CD4-positive, alpha-beta T cell treated with Interleukin-6 for 4 hours (primary cell): Measurements from ENCODE around the gene RABGAP1L.

Experiments used
- DNase-seq: peaks from one replicate; pipeline ENCODE4 v3.0.0-alpha.2; 2020; ENCODE audit warnings: mixed read lengths

RABGAP1L gene

DNA sequence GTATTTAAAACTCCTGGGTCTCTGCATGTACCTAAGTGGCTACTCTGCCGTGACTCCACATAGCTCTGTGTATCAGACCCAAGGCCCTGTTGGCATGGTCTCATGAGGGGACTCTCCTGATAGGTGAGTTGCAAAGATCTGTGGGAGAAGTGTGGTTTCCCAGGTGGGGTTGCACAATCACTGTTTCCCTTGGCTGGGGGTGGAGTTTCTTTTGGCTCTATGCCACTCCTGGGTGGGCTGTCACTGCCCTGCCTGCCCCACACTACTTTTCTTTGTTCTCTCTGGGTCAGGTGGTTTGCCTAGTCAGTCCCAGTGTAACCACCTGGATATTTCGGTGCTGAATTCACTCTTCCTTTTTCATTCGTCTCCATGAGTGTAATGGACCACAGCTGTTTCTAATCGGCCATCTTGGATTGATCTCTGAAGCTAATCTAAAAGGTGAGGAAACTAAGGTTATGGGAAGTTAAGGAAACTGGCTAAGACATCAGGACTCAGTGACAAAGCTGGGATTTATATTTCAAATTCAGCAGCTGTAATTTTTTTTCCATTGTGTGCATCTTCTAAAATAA, 743.3 kb downstream of the RABGAP1L start:
- DNase-seq: no peak

DNA sequence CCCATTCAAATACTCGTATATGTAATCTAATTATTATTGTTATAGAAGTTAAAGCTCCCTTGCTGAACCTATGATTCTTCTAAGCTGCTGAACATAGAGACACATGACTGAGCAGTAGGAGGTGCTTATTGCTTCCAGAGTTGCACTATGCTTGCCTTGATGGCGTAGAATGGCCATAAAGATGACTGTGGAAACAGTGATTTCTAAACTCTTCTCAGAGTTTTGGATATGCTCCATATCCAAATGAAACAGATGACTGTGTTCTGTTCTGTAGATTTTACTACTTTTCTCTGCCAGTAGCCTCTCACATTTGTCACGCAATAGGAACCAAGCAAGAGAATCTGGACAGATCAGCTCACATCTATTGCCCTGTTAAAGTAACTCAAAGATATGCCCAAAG, 752.3 kb downstream of the RABGAP1L start:
- DNase-seq: no peak

DNA sequence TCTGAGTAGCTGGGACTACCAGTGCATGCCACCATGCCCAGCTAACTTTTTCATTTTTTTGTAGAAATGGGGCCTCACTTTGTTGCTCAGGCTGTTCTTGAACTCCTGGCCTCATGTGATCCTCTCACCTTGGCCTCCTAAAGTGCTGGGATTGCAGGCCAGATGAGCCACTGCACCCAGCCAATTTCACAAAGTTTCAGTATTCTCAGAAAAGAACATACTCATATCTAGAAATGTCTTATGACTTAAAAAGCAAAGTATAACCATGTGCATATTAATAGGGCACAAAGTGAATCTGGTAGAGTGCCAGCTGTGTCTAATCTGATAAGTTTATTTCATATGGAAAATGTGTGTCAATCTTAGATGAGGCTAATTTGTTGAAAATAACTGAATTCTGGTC, 752.9 kb downstream of the RABGAP1L start:
- no peak for DNase-seq

DNA sequence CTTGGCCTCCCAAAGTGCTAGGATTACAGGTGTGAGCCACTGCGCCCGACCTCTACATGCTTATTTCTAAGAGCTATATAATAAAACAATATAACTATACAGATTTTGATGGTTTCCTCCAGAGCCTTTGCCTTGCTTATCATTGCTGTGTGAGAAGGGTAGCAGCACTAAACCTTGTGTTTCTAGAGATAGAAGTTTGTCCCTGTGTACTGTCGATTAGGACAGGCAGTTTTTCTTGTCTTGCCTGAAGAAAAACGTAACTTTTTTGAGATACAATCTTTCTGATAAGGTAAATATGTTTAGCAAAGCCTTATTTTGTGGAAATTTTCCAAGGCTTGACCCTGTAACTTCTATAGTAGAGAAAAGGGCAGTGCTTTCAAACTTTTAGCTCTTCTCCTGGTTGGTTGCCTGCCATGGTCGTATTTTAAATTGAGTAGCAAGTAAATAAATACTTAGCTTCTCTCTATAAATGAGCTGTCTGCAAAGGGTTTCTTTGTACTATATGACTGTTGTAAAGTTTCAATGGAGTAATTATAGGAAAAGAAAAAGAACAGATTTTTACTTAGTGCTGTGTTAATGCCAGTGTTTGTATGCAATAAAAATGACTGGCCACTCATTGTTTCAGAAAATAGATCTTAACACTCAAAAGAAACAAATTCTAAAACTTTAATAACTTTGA, 754.0 kb downstream of the RABGAP1L start:
- no peak for DNase-seq

DNA sequence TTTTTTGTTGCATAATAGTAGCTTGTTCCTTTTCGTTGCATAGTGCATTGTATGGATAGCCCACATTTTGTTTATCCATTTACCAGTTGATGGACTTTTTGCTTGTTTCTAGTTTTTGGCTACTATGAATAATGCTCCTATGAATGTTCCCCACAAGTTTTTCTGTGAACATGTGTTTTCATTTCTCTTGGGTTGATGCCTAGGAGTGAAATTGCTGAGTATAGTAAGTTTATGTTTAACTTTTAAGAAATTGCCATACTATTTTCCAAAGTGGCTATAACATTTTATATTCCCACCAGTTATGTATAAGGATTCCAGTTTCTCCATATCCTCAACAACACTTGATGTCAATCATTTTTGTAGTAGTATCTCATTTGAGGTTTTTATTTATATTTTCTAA, 755.7 kb downstream of the RABGAP1L start:
- DNase-seq: no peak

DNA sequence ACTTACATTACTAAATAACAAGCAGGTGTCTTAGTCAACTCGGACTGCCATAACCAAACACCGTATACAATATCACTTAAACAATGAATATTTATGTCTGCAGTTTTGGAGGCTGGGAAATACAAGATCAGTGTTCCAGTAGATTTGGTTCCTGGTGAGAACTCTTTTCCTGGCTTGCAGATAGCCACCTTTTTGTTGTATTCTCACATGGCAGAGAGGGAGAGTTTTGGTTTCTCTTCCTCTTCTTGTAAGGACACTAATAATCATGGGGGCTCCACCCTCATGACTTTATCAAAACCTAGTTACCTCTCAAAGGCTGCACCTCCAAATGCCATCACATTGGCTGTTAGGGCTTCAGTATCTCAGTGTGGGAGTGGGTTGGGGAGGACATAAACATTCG, 757.5 kb downstream of the RABGAP1L start:
- DNase-seq: no peak

DNA sequence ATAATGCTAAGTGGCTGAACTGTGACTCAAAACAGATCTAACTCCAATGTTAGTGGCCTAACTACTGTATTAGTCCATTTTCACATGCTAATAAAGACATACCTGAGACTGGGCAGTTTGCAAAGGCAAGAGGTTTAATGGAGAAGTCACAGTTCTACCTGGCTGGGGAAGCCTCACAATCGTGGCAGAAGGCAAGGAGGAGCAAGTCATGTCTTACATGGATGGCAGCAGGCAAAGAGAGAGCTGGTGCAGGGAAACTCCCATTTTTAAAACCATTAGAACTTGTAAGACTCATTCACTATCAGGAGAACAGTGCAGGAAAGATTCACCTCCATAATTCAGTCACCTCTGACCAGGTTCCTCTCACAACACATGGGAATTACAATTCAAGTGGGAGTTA, 760.8 kb downstream of the RABGAP1L start:
- DNase-seq: no peak

DNA sequence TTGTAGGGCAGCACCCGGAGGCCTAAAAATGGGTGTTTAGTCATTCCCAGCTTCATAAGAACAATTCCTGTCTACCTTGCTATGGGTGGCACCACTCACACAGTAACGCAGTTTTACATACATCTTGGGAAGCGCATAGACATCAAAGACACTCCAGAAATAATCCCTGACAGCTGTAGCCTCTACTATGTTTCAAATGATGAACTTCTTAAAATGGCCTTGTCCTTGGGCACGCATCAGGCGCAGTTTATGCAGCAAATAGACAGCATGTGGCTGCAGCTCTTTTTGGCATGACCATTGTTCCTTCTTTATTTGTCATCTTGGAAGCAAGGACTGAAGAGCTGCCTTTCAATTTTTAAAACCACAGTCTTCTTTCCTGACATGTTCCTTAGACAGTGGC, 762.8 kb downstream of the RABGAP1L start:
- no peak for DNase-seq

DNA sequence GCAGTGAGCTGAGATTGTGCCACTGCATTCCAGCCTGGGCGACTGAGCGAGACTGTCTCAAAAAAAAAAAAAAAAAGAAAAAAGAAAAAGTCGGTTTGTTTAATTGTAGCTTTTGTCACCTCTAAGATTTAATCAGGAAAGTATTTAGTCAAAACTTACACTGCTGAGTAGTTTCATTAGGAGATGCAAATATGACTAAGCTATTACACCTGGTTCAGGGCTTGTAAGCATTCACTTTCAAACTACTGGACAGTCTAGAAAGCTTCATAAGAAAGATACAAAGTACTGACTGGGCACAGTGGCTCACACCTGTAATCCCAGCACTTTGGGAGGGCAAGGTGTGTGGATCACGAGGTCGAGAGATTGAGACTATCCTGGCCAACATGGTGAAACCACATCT, 764.5 kb downstream of the RABGAP1L start:
- no peak for DNase-seq

DNA sequence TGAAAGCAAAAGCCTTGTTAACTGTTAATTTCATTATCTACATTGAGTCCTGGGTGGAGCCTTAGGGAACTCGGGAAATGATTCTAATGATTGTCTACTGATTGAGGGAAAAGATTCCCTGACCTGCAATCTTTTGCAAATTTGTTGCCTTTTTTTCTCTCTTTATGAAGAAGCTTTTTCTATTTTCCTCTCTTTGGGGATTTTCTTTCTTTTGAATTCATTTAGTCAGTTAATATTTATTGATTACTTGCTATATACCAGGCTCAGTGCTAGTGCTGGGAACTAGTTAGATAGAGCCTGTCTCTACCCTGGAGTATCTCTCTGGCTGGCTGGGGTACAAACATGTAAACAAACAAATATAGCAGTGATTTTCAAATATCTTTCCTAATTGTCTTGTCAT, 769.2 kb downstream of the RABGAP1L start:
- DNase-seq: no peak

DNA sequence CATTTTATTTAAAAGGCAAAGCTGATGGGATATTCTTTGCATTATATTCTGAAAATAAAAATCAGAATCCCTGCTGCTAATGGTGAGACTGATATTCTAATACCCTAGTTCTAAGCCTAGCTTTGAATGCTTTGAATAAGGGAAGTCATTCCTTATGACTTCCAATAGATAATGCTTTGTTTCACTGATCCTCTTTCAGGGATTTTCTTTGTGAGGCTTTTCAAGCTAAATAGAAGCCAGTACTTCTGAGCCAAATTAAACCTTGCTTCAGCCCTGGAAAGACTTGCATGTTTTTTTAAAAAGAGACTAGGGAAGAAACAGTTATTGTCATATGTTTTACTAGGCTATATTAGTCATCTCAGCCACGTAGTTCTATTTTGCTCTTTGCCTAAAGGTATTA, 771.9 kb downstream of the RABGAP1L start:
- no peak for DNase-seq

DNA sequence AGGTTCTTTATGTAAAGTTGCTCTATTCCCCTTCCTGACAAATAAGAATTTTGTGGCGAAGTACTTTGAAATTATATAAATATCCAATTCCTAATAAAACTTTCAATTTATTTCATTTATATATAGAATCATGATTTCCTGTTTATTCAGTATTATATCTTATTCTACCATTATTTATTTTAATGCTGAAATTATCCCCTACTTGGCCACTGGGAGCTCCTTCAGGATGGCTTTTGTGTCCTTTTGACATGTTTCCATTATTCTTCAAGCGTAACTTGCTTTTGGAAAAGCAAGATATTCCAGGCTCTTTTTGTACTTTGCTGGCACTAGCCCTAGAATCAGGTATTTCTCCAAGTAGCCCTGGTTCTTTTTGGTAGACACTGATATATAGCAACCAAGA, 773.3 kb downstream of the RABGAP1L start:
- DNase-seq: no peak

DNA sequence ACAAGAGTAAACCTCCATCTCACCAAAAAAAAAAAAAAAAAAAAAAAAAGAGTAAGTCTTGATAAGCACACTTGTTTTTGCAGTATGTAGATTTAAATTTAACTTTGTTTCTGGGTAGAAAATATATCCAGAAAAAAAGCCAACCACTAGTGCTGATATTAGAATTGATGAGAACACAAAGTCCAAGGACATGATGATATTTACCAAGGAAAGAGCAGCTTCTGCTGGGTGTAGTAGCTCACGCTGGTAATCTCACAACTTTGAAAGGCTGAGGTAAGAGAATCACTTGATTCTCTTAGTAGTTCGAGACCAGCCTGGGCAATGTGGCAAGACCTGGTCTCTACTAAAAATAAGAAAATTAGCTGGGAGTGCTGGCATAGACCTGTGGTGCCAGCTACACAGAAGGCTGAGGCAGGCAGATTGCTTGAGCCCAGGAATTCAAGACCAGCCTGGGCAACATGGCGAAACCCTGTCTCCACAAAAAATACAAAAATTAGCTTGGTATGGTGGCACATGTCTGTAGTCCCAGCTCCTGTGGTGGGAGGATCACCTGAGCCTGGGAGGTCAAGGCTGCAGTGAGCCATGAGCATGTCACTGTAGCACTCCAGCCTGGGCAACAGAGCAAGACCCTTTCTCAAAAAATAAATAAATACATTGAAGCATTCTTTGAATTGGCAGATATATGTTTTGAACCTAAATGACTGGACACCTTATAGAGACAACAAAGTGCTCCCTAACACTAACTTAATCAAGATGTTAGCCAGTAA, 776.8 kb downstream of the RABGAP1L start:
- no peak for DNase-seq

DNA sequence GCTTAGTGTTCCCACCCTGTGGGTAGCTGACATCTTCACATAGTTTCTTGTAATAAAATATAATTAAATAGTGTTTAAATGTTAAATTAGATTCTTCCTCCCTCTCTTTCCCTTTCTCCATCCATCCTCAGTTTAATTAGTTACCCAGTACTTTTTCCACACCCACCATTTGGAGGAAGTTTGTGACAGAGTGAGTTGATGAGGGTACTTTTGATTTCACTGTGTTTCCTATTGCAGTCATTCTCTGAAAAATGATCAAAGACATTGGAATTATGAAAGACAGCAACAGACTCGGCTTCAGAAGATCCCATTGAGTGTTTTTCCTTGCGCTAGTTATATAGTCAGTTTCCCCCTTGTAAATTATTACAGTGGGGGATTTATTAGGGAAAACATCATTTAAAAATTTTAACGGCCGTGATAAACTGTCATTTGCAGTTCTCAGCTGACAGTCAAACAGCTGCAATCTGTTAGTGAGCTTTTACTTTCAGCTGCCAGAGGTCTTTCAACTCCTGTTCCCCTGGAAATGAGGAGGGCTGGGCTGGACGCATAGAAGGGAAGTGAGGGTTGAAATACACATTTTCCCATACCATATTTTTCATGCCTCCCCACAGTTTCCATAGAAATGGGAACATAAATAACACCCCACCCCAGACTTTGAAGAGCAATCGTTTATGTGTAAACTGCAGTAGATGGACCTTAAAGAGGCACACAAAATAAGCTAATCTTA, 779.1 kb downstream of the RABGAP1L start:
- DNase-seq: no peak

DNA sequence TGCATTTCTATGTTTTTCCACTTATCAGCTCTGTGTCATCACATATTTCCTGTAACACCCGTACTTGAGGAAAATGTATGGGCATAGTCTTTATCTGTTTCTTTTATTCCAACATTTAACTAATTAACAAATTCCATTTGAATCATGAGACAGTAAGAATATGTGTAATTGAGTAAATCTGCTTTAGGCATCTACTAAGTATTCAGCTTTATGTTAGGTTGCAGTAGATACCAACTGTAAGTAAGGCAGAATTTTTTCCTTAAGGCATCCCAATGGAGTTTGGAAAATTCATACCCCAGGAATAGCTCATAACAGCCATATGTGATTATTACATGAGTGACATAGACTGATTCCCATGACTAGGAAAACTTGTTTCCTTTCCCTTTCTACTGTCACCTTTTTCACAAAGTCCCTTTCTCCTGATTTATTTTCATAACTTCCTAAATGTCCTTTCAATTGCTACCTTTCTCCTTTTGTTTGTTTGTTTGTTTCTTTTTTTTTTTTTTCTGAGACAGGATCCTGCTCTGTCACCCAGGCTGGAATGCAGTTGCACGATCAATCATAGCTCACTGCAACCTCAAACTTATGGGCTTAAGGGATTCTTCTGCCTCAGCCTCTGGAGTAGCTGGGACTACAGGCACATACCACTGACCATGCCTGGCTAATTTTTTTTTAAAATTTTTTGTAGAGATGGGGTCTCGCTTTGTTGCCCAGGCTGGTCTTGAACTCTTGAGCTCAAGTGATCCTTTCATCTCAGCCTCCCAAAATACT, 780.6 kb downstream of the RABGAP1L start:
- no peak for DNase-seq

DNA sequence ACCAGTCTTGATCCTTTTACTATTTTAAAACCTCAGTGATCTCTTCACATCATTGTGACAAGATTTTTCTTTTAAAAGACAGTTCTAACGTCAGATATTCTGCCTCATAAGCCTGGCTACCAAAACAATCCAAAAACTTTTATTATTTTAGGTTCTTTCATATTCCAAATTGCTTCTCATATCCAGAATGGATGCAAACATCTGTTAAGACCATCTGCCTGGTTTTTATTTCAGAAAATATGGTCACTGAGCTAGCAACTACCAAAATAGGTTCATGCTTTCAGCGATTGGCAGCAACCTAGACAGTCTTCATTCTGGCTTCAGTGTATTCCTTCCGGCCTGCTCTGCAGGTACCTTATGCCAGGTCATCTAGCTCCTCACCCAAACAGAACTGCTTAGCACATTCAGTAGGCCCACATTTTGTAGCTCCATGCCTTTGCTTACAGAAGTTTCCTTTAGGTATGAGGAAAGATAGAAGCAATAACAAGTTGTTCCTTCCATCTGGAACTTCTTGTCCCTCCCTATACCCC, 781.4 kb downstream of the RABGAP1L start:
- DNase-seq: no peak

DNA sequence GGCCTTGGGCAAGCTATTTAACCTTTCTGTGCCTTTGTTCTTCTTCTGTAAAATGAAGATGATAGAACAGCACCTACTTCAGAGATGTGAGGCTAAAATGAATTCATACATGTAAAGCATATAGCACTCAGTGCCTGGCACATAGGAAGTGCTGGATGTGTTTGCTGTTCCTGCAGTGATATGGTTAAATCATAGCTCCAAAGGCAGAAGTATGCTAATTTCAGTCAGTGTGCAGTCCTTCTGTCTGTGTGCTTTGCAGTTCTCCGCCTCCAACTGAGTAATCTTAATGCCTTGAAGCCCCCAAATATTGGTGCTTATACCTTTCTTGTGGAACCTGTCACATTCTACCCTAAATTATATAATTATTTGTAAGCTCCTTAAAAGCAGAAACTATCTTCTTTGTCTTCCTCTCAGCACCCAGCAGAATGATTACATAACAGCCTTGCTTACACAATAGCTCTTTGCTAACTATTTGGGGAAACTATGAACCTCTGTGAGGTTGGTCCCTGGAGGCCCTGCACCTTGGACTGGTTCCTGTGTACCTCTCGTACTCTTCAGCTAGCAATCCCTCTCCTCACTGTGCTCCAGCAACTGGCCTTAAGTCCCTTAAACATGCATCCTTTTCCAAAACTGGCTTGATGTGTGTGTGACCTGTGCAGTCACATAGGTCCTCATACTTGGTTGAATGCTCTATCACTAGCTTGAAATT, 783.4 kb downstream of the RABGAP1L start:
- DNase-seq: no peak

DNA sequence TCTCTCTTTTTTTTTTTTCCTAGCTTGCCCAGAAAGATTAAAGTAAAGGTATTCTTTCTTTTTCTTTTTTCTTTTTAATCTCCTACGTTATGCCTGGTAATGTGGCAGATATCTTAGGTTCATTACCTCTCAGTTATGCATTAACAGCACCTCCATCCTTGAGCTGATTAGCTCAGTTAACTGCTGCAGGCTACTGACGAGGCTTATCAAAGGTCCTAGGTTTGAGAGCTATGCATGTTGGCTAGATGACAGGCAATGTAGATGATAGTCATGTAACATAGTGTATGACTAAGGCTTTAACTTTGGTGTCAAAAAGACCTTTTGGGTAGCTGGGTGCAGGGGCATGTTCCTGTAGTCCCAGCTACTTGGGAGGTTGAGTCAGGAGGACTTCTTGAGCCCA, 786.7 kb downstream of the RABGAP1L start:
- DNase-seq: no peak

DNA sequence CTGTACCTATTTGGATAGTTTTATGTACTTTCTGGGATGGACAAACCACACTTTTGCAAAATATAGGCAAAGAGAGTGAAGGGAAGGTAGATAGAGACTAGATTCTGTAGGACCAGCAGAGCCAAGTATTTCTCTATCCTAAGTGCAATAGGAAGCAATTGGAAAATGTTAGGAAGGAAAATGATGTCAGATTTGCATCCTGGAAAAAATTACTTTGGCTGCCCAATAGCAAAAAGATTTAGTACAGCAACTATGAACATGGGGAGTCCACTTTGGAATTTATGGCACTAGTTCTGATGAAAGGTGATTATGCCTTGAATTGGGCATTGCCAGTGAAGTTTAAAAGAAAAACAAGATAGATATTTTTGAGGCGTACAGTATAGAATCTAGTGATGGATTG, 789.7 kb downstream of the RABGAP1L start:
- no peak for DNase-seq

DNA sequence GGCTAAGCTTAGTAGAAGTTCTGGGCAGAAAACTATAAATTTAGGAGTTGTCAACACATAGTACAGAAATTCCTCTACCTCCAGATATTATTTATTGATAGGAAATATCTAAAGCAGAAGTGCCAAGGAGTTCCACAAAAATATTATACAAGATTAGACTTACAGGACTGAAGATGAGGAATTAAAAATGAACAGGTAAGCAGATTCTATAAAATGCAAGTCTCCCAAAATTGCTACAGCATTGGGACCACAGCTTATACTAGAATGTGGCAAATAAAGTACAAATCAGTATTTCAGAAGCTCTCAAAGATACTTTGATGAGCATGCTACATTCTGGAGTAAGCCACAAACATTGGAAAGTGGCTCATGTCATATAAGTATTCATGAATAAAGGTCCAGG, 790.3 kb downstream of the RABGAP1L start:
- DNase-seq: no peak

DNA sequence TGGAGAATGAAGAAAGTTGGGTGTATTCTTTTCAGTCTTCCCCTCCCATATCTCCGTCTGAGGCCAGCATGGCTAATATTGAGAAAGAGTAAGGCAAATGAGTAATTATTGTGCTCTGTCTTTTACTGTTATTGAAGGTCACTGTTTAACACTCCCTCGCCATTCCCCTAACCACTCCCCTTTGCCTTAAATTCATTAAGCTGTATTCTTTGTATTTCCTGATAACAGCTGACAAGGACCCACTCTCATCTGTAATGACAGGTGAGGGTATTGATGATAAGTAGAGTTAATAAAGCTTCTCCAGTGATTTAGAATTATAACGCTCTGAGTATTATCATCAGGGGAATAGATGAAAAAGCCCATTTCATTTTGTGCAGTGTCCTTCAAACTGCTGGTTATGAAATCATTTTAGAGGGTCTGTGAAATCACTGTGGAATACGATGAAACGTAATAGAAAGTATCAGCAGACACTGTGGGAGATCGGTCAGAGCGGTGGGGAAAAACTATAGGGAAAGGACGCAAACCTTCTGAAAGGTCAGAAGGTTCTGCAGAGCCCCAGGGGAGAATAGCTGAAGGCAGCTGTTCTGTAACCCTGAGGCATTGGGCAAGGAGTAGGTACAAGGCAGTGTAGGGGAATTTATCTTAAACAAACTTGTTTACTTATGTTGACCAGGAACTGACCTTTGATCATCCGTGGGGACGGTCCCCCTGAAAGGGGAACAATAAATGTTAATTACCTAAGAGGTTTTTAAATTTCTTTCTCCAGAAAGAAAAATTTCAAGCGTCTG, 794.2 kb downstream of the RABGAP1L start:
- no peak for DNase-seq
